ENCODE data around the gene PKP3. TPM values are rescaled to one million over a fixed set of nuclear protein-coding genes. Genes with fewer than 3 reads are reported as not detected.

PKP3 gene
- polyA plus RNA-seq, 2 of the 4 experiments (the other 2 are of a cell fraction): 12.1 to 25.9 TPM

DNA sequence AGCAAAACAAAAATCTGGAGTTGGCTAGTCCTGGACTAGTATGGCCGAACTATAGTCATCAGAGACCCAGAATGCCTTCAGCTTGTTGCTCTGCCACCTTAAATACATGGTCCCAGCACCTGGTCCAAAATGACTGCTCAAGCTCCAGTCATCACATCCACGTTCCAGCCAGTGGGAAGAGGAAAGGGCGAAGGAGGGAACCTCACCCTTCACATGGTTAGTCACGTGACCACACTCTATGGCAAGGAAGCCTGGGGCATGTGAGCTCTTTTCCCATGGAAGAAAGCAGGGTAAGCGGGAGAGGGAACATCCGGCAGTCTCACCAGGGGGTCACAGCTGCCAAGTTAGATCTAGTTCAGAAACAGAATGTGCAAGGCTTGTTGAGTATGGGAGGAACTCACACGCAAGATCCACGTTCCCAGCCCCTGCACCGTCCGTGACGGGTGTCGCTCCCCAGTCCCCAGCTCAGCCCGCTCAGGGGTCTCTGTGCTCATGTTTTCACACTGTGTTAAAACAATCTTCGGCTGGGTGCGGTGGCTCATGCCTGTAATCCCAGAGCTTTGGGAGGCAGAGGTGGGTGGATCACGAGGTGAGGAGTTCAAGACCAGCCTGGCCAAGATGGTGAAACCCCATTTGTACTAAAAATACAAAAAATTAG, 49.7 kb downstream of the PKP3 start:
- WGBS (ENCODE audit: missing lambda C conversion rate): 81% methylated on average over 16 of the region's 16 CpGs
- ATAC-seq (no peak), FAIRE-seq (no peak), DNase-seq (ENCODE audit: low read depth in 1 of 2, low spot score in 1 of 2) (peak in 1 of 2 experiments; percentile 57)
- H3K4me1 ChIP-seq: peaks cover 5% of the 10 kb centered on the region
- 0 out of 2 replicates have a peak, but pooled peaks have one; percentile 39 for TF ChIP-seq E2F6 (IDR thresholded peaks at IDR 0.05; ENCODE audit: borderline replicate concordance, low read depth)
- TF ChIP-seq CHD4 (IDR thresholded peaks at IDR 0.05; ENCODE audit: borderline replicate concordance): no peak
- TF ChIP-seq, protein P1, sequence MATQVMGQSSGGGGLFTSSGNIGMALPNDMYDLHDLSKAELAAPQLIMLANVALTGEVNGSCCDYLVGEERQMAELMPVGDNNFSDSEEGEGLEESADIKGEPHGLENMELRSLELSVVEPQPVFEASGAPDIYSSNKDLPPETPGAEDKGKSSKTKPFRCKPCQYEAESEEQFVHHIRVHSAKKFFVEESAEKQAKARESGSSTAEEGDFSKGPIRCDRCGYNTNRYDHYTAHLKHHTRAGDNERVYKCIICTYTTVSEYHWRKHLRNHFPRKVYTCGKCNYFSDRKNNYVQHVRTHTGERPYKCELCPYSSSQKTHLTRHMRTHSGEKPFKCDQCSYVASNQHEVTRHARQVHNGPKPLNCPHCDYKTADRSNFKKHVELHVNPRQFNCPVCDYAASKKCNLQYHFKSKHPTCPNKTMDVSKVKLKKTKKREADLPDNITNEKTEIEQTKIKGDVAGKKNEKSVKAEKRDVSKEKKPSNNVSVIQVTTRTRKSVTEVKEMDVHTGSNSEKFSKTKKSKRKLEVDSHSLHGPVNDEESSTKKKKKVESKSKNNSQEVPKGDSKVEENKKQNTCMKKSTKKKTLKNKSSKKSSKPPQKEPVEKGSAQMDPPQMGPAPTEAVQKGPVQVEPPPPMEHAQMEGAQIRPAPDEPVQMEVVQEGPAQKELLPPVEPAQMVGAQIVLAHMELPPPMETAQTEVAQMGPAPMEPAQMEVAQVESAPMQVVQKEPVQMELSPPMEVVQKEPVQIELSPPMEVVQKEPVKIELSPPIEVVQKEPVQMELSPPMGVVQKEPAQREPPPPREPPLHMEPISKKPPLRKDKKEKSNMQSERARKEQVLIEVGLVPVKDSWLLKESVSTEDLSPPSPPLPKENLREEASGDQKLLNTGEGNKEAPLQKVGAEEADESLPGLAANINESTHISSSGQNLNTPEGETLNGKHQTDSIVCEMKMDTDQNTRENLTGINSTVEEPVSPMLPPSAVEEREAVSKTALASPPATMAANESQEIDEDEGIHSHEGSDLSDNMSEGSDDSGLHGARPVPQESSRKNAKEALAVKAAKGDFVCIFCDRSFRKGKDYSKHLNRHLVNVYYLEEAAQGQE (IDR thresholded peaks at IDR 0.05): no peak
- TF ChIP-seq EHMT2 (IDR thresholded peaks at IDR 0.05; ENCODE audit: low read depth): no peak
- no peak for TF ChIP-seq ZSCAN20 (CRISPR knock-in tag; IDR thresholded peaks at IDR 0.05)
- TF ChIP-seq, protein P2, sequence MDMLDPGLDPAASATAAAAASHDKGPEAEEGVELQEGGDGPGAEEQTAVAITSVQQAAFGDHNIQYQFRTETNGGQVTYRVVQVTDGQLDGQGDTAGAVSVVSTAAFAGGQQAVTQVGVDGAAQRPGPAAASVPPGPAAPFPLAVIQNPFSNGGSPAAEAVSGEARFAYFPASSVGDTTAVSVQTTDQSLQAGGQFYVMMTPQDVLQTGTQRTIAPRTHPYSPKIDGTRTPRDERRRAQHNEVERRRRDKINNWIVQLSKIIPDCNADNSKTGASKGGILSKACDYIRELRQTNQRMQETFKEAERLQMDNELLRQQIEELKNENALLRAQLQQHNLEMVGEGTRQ (IDR thresholded peaks at IDR 0.05): peak; percentile 84
- TF ChIP-seq HOXB13 (CRISPR knock-in tag; IDR thresholded peaks at IDR 0.05; ENCODE audit: low read depth): no peak
- TF ChIP-seq JUNB (IDR thresholded peaks at IDR 0.05): no peak
- no peak for TF ChIP-seq ESRRA (IDR thresholded peaks at IDR 0.05; ENCODE audit: borderline replicate concordance, low read length)
- H3K9me3 ChIP-seq: no peaks in the 10 kb centered on the region
- H3K4me2 ChIP-seq: no peak overlapping the region
- H3K4me3 ChIP-seq: no peak overlapping the region
- ChIA-PET CTCF (interaction anchor here (0.7 to 2.7 kb wide), 5 partner anchors 50 to 138 kb away, joined by 3 to 12 read pairs (median 6); partner anchors contain the start of gene PKP3), POLR2A (no interaction called here)
- H3K27ac ChIP-seq: no peak overlapping the region

DNA sequence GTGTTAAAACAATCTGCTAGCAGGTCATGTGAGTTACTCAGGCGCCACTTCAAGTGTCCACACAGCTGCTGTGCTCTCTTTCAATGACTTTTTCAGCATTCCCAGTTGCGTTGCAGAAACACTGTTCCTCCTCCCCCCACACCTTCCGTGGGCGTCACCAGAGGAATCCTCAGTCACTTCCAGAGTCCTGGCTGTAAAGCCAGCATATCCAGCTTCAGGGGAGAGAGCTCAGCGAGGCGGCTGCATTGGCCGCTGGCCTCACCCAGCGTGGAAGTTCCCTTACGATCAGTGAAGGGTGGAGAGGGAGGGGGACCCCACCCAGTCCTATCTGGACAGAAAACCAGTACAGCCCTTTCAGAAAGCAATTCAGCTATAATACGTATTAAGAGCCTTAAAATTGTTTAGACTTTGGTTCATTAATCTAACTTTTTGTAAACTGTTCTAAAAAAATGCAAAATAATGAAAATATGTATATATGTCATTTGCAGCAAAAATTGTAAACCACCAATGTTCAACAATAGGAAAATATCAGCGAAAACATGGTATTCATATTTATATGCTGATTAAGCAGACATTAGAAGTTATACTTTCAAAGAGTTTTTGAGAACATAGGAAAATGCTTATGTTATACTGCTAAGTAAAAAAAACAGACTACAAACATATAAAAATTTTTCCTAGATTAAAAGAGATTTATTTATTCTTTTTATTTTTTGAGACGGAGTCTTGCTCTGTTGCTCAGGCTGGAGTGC, 50.6 kb downstream of the PKP3 start:
- peak overlapping the region; percentile 3; the same call in 1 of the 3 replicates for H3K4me2 ChIP-seq
- FAIRE-seq (no peak), ATAC-seq (no peak), DNase-seq (ENCODE audit: low read depth in 1 of 2, low spot score in 1 of 2) (no peak)
- H3K4me1 ChIP-seq: peaks cover 13% of the 10 kb centered on the region
- TF ChIP-seq CBX2 (IDR thresholded peaks at IDR 0.05; ENCODE audit: borderline replicate concordance, low read depth) (no peak), MAFK (IDR thresholded peaks at IDR 0.05; ENCODE audit: partially characterized antibody) (peak; percentile 58)
- POLR2A ChIA-PET: no interaction called here
- CTCF ChIA-PET: interaction anchor here (0.7 to 2.7 kb wide), 4 partner anchors 74 to 139 kb away, joined by 3 to 12 read pairs (median 5); no protein-coding TSS in a partner anchor
- no peak overlapping the region for H3K4me3 ChIP-seq
- H3K9me3 ChIP-seq: no peaks in the 10 kb centered on the region
- WGBS (ENCODE audit: missing lambda C conversion rate): 61% methylated on average over 12 of the region's 12 CpGs
- H3K27ac ChIP-seq: no peak overlapping the region

- Histone ChIP-seq H3K9me3 (no peaks in the 10 kb centered on the region), H3K4me1 (peaks cover 13% of the 10 kb centered on the region), H3K27ac (peak overlapping the region in 1 of 2 experiments; percentile 31; a peak in 1 of 6 replicates), H3K4me3 (no peak overlapping the region), H3K4me2 (no peak overlapping the region)
- 63% methylated on average over 14 of the region's 20 CpGs for WGBS (ENCODE audit: missing lambda C conversion rate)
- no peak for TF ChIP-seq HOXB5 (CRISPR knock-in tag; IDR thresholded peaks at IDR 0.05)
- no peak for TF ChIP-seq RAD21 (conservative IDR thresholded peaks at IDR 0.05 in 1 of 2, IDR thresholded peaks at IDR 0.05 in 1 of 2)
- CTCF ChIA-PET: interaction anchor here (1.0 to 2.9 kb wide), 4 partner anchors 10 to 145 kb away, joined by 3 to 16 read pairs (median 4); no protein-coding TSS in a partner anchor
- FAIRE-seq (no peak), DNase-seq (ENCODE audit: low read depth in 1 of 2, low spot score in 1 of 2) (no peak), ATAC-seq (no peak)
- POLR2A ChIA-PET: no interaction called here
Measured at GRCh38 chr11:445765-446588, 52.0 kb downstream of the PKP3 start.
